Measurements from ENCODE around the gene ZNF8. TPM values are rescaled to one million over a fixed set of nuclear protein-coding genes. Genes with fewer than 3 reads are reported as not detected.

Gene ZNF8
- total RNA-seq, 1 donor from 2014 or later = 6.4 TPM

- TF ChIP-seq POLR2A (IDR thresholded peaks at IDR 0.05) (no peak), POLR2AphosphoS5 (IDR thresholded peaks at IDR 0.05; ENCODE audit: insufficient read depth in 1 of 2, low read depth in 1 of 2) (peak in 1 of 2 donors; percentile 36)
- H3K4me3 ChIP-seq = no peak overlapping the region
- H3K27ac ChIP-seq = no peak overlapping the region
- peaks cover 0 to 11% of the 10 kb centered on the region in 2 donors for H3K36me3 ChIP-seq
- H3K27me3 ChIP-seq = no peaks in the 10 kb centered on the region
- DNase-seq (ENCODE audit: extremely low spot score in 2 of 2) = no peak
- intact Hi-C loops (cut with DNase I) = no loop called here
- H3K4me1 ChIP-seq = peaks cover 22% of the 10 kb centered on the region
- no peaks in the 10 kb centered on the region for H3K9me3 ChIP-seq
Observed at GRCh38 chr19:58330458-58330857, 51.7 kb downstream of the ZNF8 start.

DNA sequence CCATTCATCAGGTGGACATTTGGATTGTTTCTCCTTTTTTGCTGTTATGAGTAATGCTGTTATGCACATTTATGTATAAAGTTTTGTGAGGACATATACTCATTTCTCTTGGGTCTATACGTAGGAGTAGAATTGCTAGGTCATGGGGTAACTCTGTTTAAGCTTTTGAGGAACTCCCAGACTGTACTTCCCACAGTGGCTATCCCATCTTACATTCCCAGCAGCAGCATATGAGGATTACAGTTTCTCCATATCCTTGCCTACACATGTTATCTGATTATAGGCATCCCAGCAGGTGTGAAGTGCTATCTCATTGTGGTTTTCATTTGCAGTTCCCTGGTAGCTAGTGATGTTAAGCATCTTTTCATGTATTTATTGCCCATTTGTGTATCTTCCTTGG, 53.9 kb downstream of the ZNF8 start:
- peaks cover 0 to 22% of the 10 kb centered on the region in 2 donors for H3K36me3 ChIP-seq
- no peak for TF ChIP-seq CTCF (IDR thresholded peaks at IDR 0.05)
- TF ChIP-seq POLR2A (IDR thresholded peaks at IDR 0.05) = no peak
- no peak for TF ChIP-seq POLR2AphosphoS5 (IDR thresholded peaks at IDR 0.05; ENCODE audit: insufficient read depth in 1 of 2, low read depth in 1 of 2)
- H3K27ac ChIP-seq = no peak overlapping the region
- H3K27me3 ChIP-seq = no peaks in the 10 kb centered on the region
- no peaks in the 10 kb centered on the region for H3K9me3 ChIP-seq
- DNase-seq (ENCODE audit: extremely low spot score in 2 of 2) = no peak
- peaks cover 10% of the 10 kb centered on the region for H3K4me1 ChIP-seq
- no peak overlapping the region for H3K4me3 ChIP-seq
- intact Hi-C loops (cut with DNase I) = no loop called here

DNA sequence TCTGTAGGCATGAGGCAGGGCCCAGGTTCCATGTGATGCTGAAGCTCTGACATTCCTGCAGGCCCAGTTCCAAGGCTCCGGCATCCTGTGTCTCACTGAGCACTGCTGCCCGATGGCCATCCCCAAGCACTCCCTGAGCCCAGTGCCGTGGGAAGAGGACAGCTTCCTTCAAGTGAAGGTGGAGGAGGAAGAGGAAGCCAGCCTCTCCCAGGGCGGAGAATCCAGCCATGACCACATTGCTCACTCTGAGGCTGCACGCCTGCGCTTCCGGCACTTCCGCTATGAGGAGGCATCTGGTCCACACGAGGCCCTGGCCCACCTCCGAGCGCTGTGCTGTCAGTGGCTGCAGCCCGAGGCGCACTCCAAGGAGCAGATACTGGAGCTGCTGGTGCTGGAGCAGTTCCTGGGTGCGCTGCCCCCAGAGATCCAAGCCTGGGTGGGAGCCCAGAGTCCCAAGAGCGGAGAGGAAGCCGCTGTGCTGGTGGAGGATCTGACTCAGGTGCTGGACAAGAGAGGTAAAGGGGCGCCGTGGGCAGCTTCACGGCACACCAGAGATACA, 56.0 kb downstream of the ZNF8 start:
- peaks cover 0 to 42% of the 10 kb centered on the region in 2 donors for H3K36me3 ChIP-seq
- H3K4me1 ChIP-seq = no peaks in the 10 kb centered on the region
- no peak for DNase-seq (ENCODE audit: extremely low spot score in 2 of 2)
- no peak overlapping the region for H3K4me3 ChIP-seq
- no peak overlapping the region for H3K27ac ChIP-seq
- no peaks in the 10 kb centered on the region for H3K27me3 ChIP-seq
- TF ChIP-seq POLR2AphosphoS5 (IDR thresholded peaks at IDR 0.05; ENCODE audit: insufficient read depth in 1 of 2, low read depth in 1 of 2) (no peak), POLR2A (IDR thresholded peaks at IDR 0.05) (no peak), CTCF (IDR thresholded peaks at IDR 0.05) (no peak)
- intact Hi-C loops (cut with DNase I) = no loop called here
- no peaks in the 10 kb centered on the region for H3K9me3 ChIP-seq

GRCh38 chr19:58335630-58336029, 56.9 kb downstream of the ZNF8 start:
- no peak for DNase-seq (ENCODE audit: extremely low spot score in 2 of 2)
- H3K36me3 ChIP-seq = peaks cover 0 to 42% of the 10 kb centered on the region in 2 donors
- TF ChIP-seq POLR2A (IDR thresholded peaks at IDR 0.05) = no peak
- TF ChIP-seq POLR2AphosphoS5 (IDR thresholded peaks at IDR 0.05; ENCODE audit: insufficient read depth in 1 of 2, low read depth in 1 of 2) = no peak
- TF ChIP-seq CTCF (IDR thresholded peaks at IDR 0.05) = no peak
- H3K4me3 ChIP-seq = no peak overlapping the region
- H3K9me3 ChIP-seq = no peaks in the 10 kb centered on the region
- H3K27me3 ChIP-seq = no peaks in the 10 kb centered on the region
- intact Hi-C loops (cut with DNase I) = no loop called here
- no peaks in the 10 kb centered on the region for H3K4me1 ChIP-seq
- H3K27ac ChIP-seq = no peak overlapping the region

DNA sequence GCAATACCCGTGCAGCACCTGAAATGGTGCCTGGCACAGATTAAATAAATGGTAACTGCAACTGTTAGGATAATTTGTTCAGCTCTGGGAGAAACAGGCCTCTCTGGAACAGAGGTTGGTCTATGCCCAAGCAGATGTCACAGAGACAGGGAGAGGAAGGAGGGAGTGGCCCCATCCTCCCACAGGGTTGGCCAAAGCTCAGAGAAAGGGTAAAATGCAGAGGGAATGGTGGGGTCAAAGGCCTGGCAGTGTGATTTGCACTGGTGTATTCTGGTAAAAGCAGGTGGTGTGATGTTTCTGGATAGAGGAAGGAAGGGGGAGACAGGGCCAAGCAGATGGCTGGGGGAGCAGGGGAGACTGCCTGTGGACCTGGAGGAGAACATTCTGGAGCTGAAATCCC, 57.5 kb downstream of the ZNF8 start:
- Histone ChIP-seq H3K27me3 (no peaks in the 10 kb centered on the region), H3K27ac (no peak overlapping the region), H3K4me1 (no peaks in the 10 kb centered on the region), H3K4me3 (no peak overlapping the region), H3K36me3 (peaks cover 0 to 42% of the 10 kb centered on the region in 2 donors), H3K9me3 (no peaks in the 10 kb centered on the region)
- DNase-seq (ENCODE audit: extremely low spot score in 2 of 2) = no peak
- TF ChIP-seq POLR2A (IDR thresholded peaks at IDR 0.05) (no peak), CTCF (IDR thresholded peaks at IDR 0.05) (no peak), POLR2AphosphoS5 (IDR thresholded peaks at IDR 0.05; ENCODE audit: insufficient read depth in 1 of 2, low read depth in 1 of 2) (no peak)
- intact Hi-C loops (cut with DNase I) = no loop called here
